H1 (cell line): ENCODE data around the gene MAS1.

Experiments used
- ATF3 ChIP-seq: IDR thresholded peaks from 2 replicates; pipeline ENCODE4 v1.6.1; 2011; ENCODE audit warnings: low read depth, mild to moderate bottlenecking, low read length; ENCODE audit not compliant: insufficient read depth
- BRCA1 ChIP-seq: IDR thresholded peaks from 2 replicates; pipeline ENCODE4 v1.6.1; 2012; ENCODE audit warnings: low read depth, low read length, improper control_type of control experiment
- CEBPB ChIP-seq: IDR thresholded peaks from 2 replicates; pipeline ENCODE4 v1.6.1; 2012; ENCODE audit warnings: low read depth, low read length
- CTCF ChIP-seq, 3 experiments: IDR thresholded peaks; 1 replicate in 2 of 3; 2 replicates in 1 of 3; pipeline versions ENCODE4 v1.5.1 to v1.6.1; 2011; ENCODE audit warnings: low read length in 3 of 3, mild to moderate bottlenecking in 3 of 3, inconsistent platforms in 2 of 3, low read depth in 1 of 3, moderate library complexity in 1 of 3; ENCODE audit not compliant: insufficient read depth in 1 of 3; ENCODE audit errors: control extremely low read depth in 1 of 3
- MAFK ChIP-seq: IDR thresholded peaks from 2 replicates; pipeline ENCODE4 v1.6.1; 2012; ENCODE audit warnings: low read depth, mild to moderate bottlenecking, improper control_type of control experiment, low read length
- POLR2A ChIP-seq, 2 experiments: IDR thresholded peaks; 1 replicate in 1 of 2; 2 replicates in 1 of 2; pipeline ENCODE4 v1.6.1; 2011; ENCODE audit warnings: low read depth in 2 of 2, low read length in 2 of 2, mild to moderate bottlenecking in 2 of 2; ENCODE audit errors: control extremely low read depth in 1 of 2
- RNF2 ChIP-seq: fragments of 200-900, 300-1000 bp; sonication (generic); IDR thresholded peaks from 2 replicates; pipeline ENCODE4 v1.7.1; 2016; ENCODE audit warnings: borderline replicate concordance, low read depth, mild to moderate bottlenecking, antibody characterized with exemption, low read length; ENCODE audit not compliant: poor library complexity, severe bottlenecking; ENCODE audit errors: missing control alignments

- TF ChIP-seq ATF3 (no peak), POLR2A (IDR thresholded peaks at IDR 0.05; ENCODE audit: control extremely low read depth in 1 of 2, low read depth in 2 of 2, low read length in 2 of 2) (no peak), CTCF (IDR thresholded peaks at IDR 0.05; ENCODE audit: control extremely low read depth in 1 of 3, insufficient read depth in 1 of 3, low read depth in 1 of 3, low read length in 3 of 3) (no peak), CEBPB (no peak), BRCA1 (no peak), RNF2 (no peak), MAFK (no peak)
Observed at GRCh38 chr6:159858259-159858658, 32.5 kb upstream of the MAS1 start.
